HepG2 (cell line): ENCODE measurements around the gene TFAP2E. TPM values are rescaled to one million over a fixed set of nuclear protein-coding genes. Genes with fewer than 3 reads are reported as not detected.

ENCODE experiments used
- ADNP ChIP-seq: sonication (generic); formaldehyde crosslinking; IDR thresholded peaks from 2 replicates; pipeline ENCODE4 v1.4.0; 2020; ENCODE audit warnings: missing genetic modification reagents
- ARNTL ChIP-seq: sonication (generic); formaldehyde crosslinking; IDR thresholded peaks from 2 replicates; pipeline ENCODE4 v1.4.0; 2020; ENCODE audit warnings: mild to moderate bottlenecking, missing genetic modification reagents
- BCLAF1 ChIP-seq: fragments of 450-650 bp; IDR thresholded peaks from 2 replicates; pipeline ENCODE4 v1.6.1; 2017; ENCODE audit warnings: mild to moderate bottlenecking
- EHMT2 ChIP-seq: fragments of 200-600 bp; sonication (generic); IDR thresholded peaks from 2 replicates; pipeline ENCODE4 v1.7.0; 2017; ENCODE audit warnings: antibody characterized with exemption, low read depth, low read length, borderline replicate concordance
- ERF ChIP-seq: IDR thresholded peaks from 2 replicates; pipeline ENCODE4 v1.6.1; 2018; ENCODE audit warnings: missing biosample characterization, missing genetic modification reagents
- HCFC1 ChIP-seq: fragments of 150-350 bp; IDR thresholded peaks from 2 replicates; pipeline ENCODE4 v1.6.1; 2014; ENCODE audit warnings: low read depth, low read length
- HHEX ChIP-seq: IDR thresholded peaks from 2 replicates; pipeline ENCODE4 v1.6.1; 2016; ENCODE audit warnings: control low read depth
- HNRNPK ChIP-seq: fragments of 200-400 bp; formaldehyde crosslinking; IDR thresholded peaks from 2 replicates; pipeline ENCODE4 v1.6.1; 2018; ENCODE audit warnings: low read length, low read depth, moderate library complexity, mild to moderate bottlenecking; ENCODE audit not compliant: poor library complexity, severe bottlenecking
- IKZF1 ChIP-seq: fragments of 450-650 bp; IDR thresholded peaks from 2 replicates; pipeline ENCODE4 v1.7.1; 2016
- IRX3 ChIP-seq: sonication (generic); formaldehyde crosslinking; IDR thresholded peaks from 2 replicates; pipeline ENCODE4 v1.8.1; 2023; ENCODE audit warnings: mild to moderate bottlenecking, low read depth, missing genetic modification reagents, borderline replicate concordance
- MEF2D ChIP-seq: sonication (generic); formaldehyde crosslinking; IDR thresholded peaks from 2 replicates; pipeline ENCODE4 v1.5.1; 2020; ENCODE audit warnings: mild to moderate bottlenecking, missing genetic modification reagents
- MTA1 ChIP-seq: sonication (generic); formaldehyde crosslinking; IDR thresholded peaks from 2 replicates; pipeline ENCODE4 v1.4.0; 2020; ENCODE audit warnings: missing genetic modification reagents, mild to moderate bottlenecking, borderline replicate concordance
- PAX8 ChIP-seq: sonication (generic); formaldehyde crosslinking; IDR thresholded peaks from 2 replicates; pipeline ENCODE4 v1.8.0; 2022; ENCODE audit warnings: mild to moderate bottlenecking, missing genetic modification reagents, borderline replicate concordance
- PCBP1 ChIP-seq: fragments of 200-400 bp; formaldehyde crosslinking; IDR thresholded peaks from 2 replicates; pipeline ENCODE4 v1.6.1; 2017; ENCODE audit warnings: mild to moderate bottlenecking, low read depth, low read length, borderline replicate concordance
- SKI ChIP-seq: fragments of 450-650 bp; IDR thresholded peaks from one replicate; pipeline ENCODE4 v1.6.1; 2018; ENCODE audit warnings: mild to moderate bottlenecking; ENCODE audit not compliant: partially characterized antibody
- SOX13 ChIP-seq, 3 experiments: fragments of 450-650 bp in 1 of 3; sonication (generic) in 1 of 3; formaldehyde crosslinking in 1 of 3; IDR thresholded peaks in 2 of 3; conservative IDR thresholded peaks in 1 of 3; 2 replicates each; pipeline versions ENCODE4 v1.5.0 to v1.6.1; 2016 to 2020; ENCODE audit warnings: antibody characterized with exemption in 1 of 3, mild to moderate bottlenecking in 1 of 3, missing compliant biosample characterization in 1 of 3, missing genetic modification reagents in 1 of 3, moderate library complexity in 1 of 3
- SRSF4 ChIP-seq: fragments of 200-400 bp; formaldehyde crosslinking; IDR thresholded peaks from one replicate; pipeline ENCODE4 v1.6.1; 2018; ENCODE audit warnings: mild to moderate bottlenecking, low read depth, low read length, moderate library complexity; ENCODE audit not compliant: poor library complexity, severe bottlenecking
- SRY ChIP-seq: sonication (generic); formaldehyde crosslinking; IDR thresholded peaks from 2 replicates; pipeline ENCODE4 v1.8.0; 2022; ENCODE audit warnings: mild to moderate bottlenecking, missing genetic modification reagents
- TCF7L2 ChIP-seq: IDR thresholded peaks from 2 replicates; pipeline ENCODE4 v1.6.1; 2011; ENCODE audit warnings: mild to moderate bottlenecking, low read depth, low read length, moderate library complexity
- YEATS2 ChIP-seq: sonication (generic); formaldehyde crosslinking; IDR thresholded peaks from 2 replicates; pipeline ENCODE4 v1.4.0; 2020; ENCODE audit warnings: missing genetic modification reagents, borderline replicate concordance
- ZNF24 ChIP-seq: fragments of 450-650 bp; IDR thresholded peaks from 2 replicates; pipeline ENCODE4 v1.6.1; 2017; ENCODE audit warnings: antibody characterized with exemption, mild to moderate bottlenecking
- ZNF597 ChIP-seq: sonication (generic); formaldehyde crosslinking; IDR thresholded peaks from 2 replicates; pipeline ENCODE4 v1.5.0; 2020; ENCODE audit warnings: missing genetic modification reagents
- ZNF775 ChIP-seq: sonication (generic); formaldehyde crosslinking; IDR thresholded peaks from 2 replicates; pipeline ENCODE4 v1.4.0; 2020; ENCODE audit warnings: missing genetic modification reagents, mild to moderate bottlenecking, moderate library complexity, borderline replicate concordance
- ZNF790 ChIP-seq: sonication (generic); formaldehyde crosslinking; IDR thresholded peaks from 2 replicates; pipeline ENCODE4 v1.8.0; 2022; ENCODE audit warnings: missing genetic modification reagents, mild to moderate bottlenecking, borderline replicate concordance
- ZSCAN29 ChIP-seq: sonication (generic); formaldehyde crosslinking; conservative IDR thresholded peaks from 2 replicates; pipeline ENCODE4 v1.4.0; 2020; ENCODE audit warnings: mild to moderate bottlenecking, missing genetic modification reagents
- polyA plus RNA-seq, 8 experiments: library from polyadenylated mRNA; depleted of rRNA in 3 of 8; stranded (reverse) in 7 of 8; unstranded in 1 of 8; fragments of >200 nt; fragmentation: Illumina TruSeq in 4 of 8; extraction: Trizol in 4 of 8; gene quantifications; 2 replicates each; pipeline versions ENCODE4 v1.2.1 to v1.2.3, GENCODE V29; 2011 to 2016; ENCODE audit warnings: low read depth in 4 of 8, missing spikeins in 1 of 8, mixed read lengths in 1 of 8; ENCODE audit not compliant: insufficient read depth in 1 of 8
- total RNA-seq, 5 experiments: library from RNA; depleted of rRNA; stranded (reverse); fragments of >200 nt; fragmentation: Illumina TruSeq; extraction: Trizol; gene quantifications; 2 replicates each; pipeline ENCODE4 v1.2.3, GENCODE V29; 2016; ENCODE audit warnings: low read depth in 1 of 5

TFAP2E gene
- total and polyA plus RNA-seq, 2 of the 13 experiments (the other 11 are each of a cell fraction or from before 2014, with no cell fraction given): 0.31 to 0.41 TPM

GRCh38 chr1:35557118-35557610 is 15.9 kb upstream of the TFAP2E start, which contains the start of gene KIAA0319L (continued):
- TF ChIP-seq SOX13 (IDR thresholded peaks at IDR 0.05) (no peak), SOX13 (CRISPR knock-in tag; conservative IDR thresholded peaks at IDR 0.05 in 1 of 2, IDR thresholded peaks at IDR 0.05 in 1 of 2) (peak in 1 of 2 experiments; percentile 7; a peak in 2 of 4 replicates), ZNF790 (CRISPR knock-in tag) (no peak), MTA1 (CRISPR knock-in tag) (no peak), ARNTL (no peak), ERF (CRISPR knock-in tag) (peak; percentile 60; the same call in 1 of the 2 replicates), ZSCAN29 (no peak), ZNF24 (no peak), PCBP1 (no peak), SRSF4 (no peak), SRY (CRISPR knock-in tag) (peak; percentile 49; the same call in 1 of the 2 replicates), MEF2D (CRISPR knock-in tag) (no peak), HNRNPK (no peak), IRX3 (CRISPR knock-in tag) (no peak), PAX8 (CRISPR knock-in tag) (no peak; the same call in 1 of the 2 replicates), SKI (no peak), ZNF775 (CRISPR knock-in tag) (no peak), HHEX (CRISPR knock-in tag) (no peak), ADNP (no peak), TCF7L2 (no peak), HCFC1 (no peak), YEATS2 (CRISPR knock-in tag) (no peak; the same call in 1 of the 2 replicates), ZNF597 (CRISPR knock-in tag) (no peak), IKZF1 (no peak), BCLAF1 (no peak), EHMT2 (no peak)
